Activated naive CD4-positive, alpha-beta T cell treated with anti-CD3 and anti-CD28 coated beads, Interleukin-2, amount 10 ng/mL, durations not matched to agents 5 hours and 36 hours (primary cell): Measurements from ENCODE around the gene ZC3H4. TPM values are rescaled to one million over a fixed set of nuclear protein-coding genes. Genes with fewer than 3 reads are reported as not detected.

ENCODE experiments used
- total RNA-seq, 2 experiments: library from RNA; stranded (reverse); gene quantifications; one replicate each; pipeline ENCODE4 v1.2.3, GENCODE V29; 2021

ZC3H4 gene
- total RNA-seq, result 10 to 100 TPM; 86.1 to 86.9 TPM

DNA sequence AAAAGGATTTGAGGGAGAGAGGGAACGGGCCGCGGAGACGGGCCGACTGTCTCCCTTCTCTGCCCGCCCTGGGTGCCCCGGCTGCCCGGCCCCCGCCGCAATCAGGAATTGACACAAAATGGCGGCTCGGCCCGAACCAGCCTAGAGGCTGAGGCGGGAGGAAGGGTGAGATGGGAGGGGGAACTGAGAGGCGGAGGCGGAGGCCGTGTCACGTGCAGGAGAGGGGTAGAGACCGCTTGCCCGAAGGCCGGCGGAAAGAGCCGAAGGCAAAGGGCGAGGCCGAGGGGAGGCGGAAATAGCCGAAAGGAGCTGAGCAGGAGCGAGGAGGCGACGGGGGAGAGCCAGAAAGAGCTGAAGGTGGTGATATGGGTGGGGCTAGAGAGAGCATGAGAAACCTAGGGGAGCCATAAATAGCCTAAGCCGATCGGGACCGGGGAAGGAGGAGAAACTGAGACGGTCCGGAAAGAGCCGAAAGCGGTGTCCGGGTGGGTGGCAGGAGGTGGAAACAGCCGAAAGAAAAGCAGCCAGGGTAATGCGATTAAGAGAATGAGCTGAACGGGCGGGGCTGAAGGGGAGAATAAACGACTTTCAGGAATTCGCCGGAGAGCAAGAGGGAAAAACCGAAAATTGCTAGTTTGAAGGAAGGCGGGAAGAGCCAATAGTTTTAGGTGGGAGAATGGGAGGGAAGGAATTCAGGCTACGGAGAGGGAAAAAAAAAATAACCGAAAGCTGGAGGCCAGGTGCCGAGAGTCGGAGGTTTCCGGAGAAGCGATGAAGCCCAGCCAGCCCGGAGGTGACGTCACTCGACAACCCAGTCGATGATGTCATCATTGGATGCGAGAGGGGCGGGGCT, at the start of gene ZC3H4:
Gene ZC3H4, minus strand, starts transcription at position 780 of the 853 bp plus-strand sequence. CDS start 1,192 bp downstream, outside the sequence.

DNA sequence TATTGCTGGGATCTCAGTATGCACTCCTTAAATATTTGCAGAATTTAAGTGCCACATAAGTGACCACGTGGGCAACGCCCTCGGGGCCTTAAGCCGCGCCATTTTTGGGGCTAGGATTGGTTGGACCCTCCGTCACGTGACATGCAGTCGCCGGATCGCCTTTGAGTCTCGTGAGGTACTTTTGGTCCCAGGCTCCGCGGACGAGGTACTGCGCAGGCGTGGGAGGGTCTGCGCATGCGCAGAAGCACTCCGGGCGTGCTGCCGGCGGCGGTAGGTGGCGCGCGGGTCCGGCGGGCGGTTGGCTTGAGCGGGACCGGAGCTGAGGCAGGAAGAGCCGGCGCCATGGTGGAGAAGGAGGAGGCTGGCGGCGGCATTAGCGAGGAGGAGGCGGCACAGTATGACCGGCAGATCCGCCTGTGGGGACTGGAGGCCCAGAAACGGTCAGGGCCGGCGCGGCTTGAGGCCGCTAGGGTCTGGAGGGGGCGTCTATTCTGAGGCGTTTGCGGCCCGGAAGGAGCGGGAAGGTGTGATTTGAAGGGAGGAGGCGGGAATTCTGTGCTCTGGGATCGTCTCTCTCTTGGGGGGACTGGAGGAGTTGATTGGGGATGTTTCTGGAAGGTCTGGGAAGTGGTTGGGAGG, 17.1 kb upstream of the ZC3H4 start, which contains the start of gene SAE1:
Gene SAE1, plus strand, starts transcription at position 247 of the 639 bp plus-strand sequence. Its CDS starts 96 bp downstream, at position 343.

GRCh38 chr19:47019431-47020041, 94.0 kb downstream of the ZC3H4 start, which contains the start of gene NPAS1:
NPAS1 (plus strand) TSS chr19:47019837; CDS start chr19:47021048, 1,211 bp downstream.

Other genes with a start within 250 kb of the ZC3H4 start
- not detected for gene NPAS1, start 93.9 kb downstream of the ZC3H4 start, total RNA-seq
- 10 to 100 TPM; 41.4 to 47.0 TPM for gene TMEM160, start 65.2 kb downstream of the ZC3H4 start, total RNA-seq
- gene SAE1, start 17.1 kb upstream of the ZC3H4 start, total RNA-seq, result 100 to 1,000 TPM; 121 to 142 TPM
- 10 to 100 TPM; 22.1 to 22.5 TPM for gene BBC3, start 117.4 kb upstream of the ZC3H4 start, total RNA-seq
- gene CCDC9, start 142.7 kb upstream of the ZC3H4 start, total RNA-seq, result 10 to 100 TPM; 26.2 to 29.0 TPM
- gene INAFM1, start 161.1 kb upstream of the ZC3H4 start, total RNA-seq, result 10 to 100 TPM in 1 of 2 experiments, 1 to 10 TPM in 1; 9.9 to 11.8 TPM
- gene C5AR1, start 196.1 kb upstream of the ZC3H4 start, total RNA-seq, result 1 to 10 TPM in 1 of 2 experiments, not detected in 1; 1.2 TPM
- gene C5AR2, start 218.4 kb upstream of the ZC3H4 start, total RNA-seq, result 1 to 10 TPM in 1 of 2 experiments, under 1 TPM in 1; 0.84 to 1.0 TPM
- 10 to 100 TPM; 11.8 to 11.9 TPM for gene DHX34, start 235.5 kb upstream of the ZC3H4 start, total RNA-seq